GM11168 (cell line): ENCODE results near the gene MALRD1.

ENCODE experiments used
- in situ Hi-C: fragments of 300-500 bp; cut with MboI; formaldehyde crosslinking; loops from one replicate; pipeline ENCODE4 v1.12.0; 2022; ENCODE audit warnings: low sequenced_read_pairs; ENCODE audit not compliant: unreplicated experiment

Gene MALRD1

DNA sequence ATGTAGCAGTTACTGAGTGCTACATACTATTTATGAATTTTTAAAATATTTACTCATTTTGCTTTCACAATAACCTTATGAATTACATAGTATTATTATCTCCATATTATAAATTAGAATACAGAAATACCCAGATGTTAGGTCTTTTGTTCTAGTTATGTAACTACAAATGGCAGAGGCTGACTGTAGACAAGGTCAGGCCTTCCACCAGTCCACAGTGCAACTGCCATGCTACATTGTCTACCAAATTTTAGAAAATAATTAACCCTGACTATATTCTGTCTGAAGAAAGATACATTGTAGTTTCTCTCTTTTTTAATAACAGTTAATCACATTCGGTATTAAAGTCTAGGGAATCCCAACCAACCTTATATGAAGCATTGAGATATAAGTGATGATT, 280.9 kb downstream of the MALRD1 start:
- in situ Hi-C loops: no loop called here

GRCh38 chr10:19332304-19332703, 283.7 kb downstream of the MALRD1 start:
- in situ Hi-C loops: no loop called here

DNA sequence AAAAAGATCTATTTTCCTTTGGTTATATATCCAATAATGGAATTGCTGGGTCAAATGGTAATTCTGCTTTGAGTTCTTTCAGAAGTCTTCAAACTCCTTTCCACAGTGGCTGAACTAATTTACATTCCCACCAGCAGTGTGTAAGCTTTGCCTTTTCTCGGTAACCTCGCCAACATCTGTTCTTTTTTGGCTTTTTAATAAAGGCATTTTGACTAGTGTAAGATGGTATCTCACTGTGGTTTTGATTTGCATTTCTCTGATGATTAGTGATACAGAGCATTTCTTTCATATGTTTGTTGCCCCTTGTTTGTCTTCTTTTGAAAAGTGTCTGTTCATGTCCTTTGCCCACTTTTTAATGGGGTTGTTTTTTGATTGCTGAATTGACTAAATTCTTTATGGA, 285.0 kb downstream of the MALRD1 start:
- in situ Hi-C loops: no loop called here

GRCh38 chr10:19347621-19348020, 299.0 kb downstream of the MALRD1 start:
- in situ Hi-C loops: no loop called here

GRCh38 chr10:19367176-19367575, 318.6 kb downstream of the MALRD1 start:
- in situ Hi-C loops: no loop called here

DNA sequence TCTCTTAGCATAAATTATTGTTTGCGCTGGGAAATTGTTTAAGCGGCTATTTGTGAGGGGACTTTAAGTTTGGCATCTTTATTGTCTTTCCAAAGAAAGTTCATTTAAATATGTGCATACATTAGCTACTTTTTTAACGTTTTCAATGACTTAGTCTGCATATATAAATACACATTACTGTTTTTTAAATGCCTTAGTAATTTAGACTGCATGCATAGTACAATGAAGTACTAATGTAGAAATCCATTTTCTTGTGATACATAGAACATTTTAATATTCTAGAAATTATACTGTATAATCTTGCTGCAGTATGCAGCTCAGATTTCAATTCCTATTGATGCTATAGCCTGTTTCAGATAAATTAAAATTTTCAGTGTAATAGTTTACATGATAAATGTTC, 325.4 kb downstream of the MALRD1 start:
- in situ Hi-C loops: no loop called here

- in situ Hi-C loops: no loop called here
Observed at GRCh38 chr10:19385846-19386450, 337.3 kb downstream of the MALRD1 start.

GRCh38 chr10:19408924-19409323, 360.3 kb downstream of the MALRD1 start:
- in situ Hi-C loops: no loop called here

DNA sequence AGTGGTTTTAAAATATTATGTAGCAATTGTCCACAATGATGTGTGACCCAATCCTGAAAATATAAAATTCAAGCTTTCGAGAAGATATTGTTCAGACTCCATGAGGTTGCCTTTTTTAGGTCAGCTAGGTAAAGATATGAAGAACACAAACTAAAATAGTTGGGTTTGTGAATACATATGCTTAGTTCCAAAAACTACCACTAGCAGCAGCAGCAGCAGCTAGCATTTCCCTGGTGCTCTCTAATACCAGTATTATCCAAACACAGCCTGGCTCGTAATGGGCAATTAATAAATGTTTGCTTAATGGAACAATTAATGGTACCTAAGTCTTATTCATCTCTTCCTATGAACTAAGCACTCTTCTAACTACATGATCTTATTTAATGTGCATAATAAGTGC, 362.5 kb downstream of the MALRD1 start:
- in situ Hi-C loops: loop anchor here (10.0 kb wide), 1 partner anchor 364 kb away; no protein-coding TSS in a partner anchor

GRCh38 chr10:19412531-19412930, 363.9 kb downstream of the MALRD1 start:
- in situ Hi-C loops: loop anchor here (10.0 kb wide), 1 partner anchor 362 kb away; no protein-coding TSS in a partner anchor

DNA sequence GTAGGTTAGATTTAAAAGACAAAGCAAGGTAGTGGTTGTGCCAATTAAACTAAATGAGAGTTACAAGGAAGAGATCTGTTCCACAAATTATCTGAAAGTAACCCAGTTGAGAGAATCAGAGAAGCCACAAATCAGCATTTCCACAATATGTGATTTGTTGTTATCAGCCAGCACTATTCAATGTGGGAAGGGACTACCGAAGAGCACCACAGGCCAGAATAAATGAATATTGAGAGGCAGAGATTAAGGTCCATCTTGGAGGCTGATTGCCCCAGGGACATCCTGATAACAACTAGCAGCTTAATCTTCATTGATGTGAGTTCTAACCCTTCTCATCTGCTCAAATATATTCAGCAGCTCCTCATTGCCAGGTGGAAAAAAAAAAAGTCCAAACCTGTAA, 367.6 kb downstream of the MALRD1 start:
- in situ Hi-C loops: loop anchor here (10.0 kb wide), 1 partner anchor 359 kb away; no protein-coding TSS in a partner anchor

DNA sequence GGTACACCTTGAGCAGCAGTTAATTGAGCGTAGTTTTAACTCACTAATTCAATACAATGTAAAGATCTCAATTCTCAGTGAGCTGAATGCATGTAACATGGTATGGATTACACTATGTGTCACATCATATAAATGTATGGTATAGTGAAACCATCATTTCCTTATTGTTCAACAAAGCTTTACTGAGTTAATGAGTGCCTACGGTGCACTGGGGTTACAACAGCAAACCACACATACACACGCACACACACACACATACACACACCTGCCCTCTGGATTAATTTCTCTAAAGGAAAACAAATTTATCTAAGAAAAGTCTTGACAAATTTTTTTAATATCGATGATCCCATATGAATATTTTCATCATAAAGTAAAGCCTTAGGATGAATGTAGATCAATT, 369.1 kb downstream of the MALRD1 start:
- in situ Hi-C loops: loop anchor here (10.0 kb wide), 1 partner anchor 357 kb away; no protein-coding TSS in a partner anchor

DNA sequence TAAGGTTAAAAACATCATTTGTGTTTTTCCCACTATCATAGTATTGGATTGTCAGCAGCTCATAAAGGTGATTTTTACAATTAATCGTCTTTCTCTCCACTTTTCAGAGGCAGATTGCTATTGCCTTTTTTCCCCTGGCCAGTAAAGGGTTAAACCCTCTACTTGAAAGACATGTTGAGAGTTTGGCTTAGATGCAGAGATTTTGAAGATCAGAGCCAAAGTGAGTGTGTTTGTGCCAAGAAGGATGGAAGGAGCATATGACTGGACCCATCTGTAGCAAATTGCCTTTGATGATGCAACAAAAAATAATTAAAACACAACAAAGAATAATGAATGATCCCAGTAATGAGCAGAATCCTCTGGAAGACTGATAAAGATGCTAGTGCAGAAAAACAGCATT, 373.1 kb downstream of the MALRD1 start:
- in situ Hi-C loops: no loop called here

GRCh38 chr10:19426034-19426433, 377.4 kb downstream of the MALRD1 start:
- in situ Hi-C loops: no loop called here

- in situ Hi-C loops: no loop called here
Observed at GRCh38 chr10:19431622-19432351, 383.2 kb downstream of the MALRD1 start.

- in situ Hi-C loops: no loop called here
Observed at GRCh38 chr10:19449860-19450259, 401.3 kb downstream of the MALRD1 start.

GRCh38 chr10:19451356-19451755, 402.8 kb downstream of the MALRD1 start:
- in situ Hi-C loops: no loop called here

DNA sequence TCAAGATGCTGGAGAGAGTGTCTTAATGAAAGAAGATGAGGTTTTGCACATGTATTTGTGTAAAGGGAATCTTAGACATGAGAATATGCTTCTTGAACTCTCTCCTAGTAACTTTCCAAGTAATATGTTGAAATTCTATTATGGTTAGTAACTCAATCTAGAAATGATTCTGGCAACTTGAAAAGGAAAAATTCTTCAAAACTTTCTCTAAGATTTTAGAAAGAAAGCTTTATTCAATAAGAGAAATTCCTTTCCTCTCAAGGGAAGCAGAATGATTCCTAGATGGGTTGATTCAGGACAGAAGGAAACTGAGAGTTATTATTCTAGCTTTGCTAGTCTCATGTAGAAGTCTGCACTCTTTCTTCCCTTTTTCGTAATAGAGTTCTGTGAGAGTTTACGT, 403.3 kb downstream of the MALRD1 start:
- in situ Hi-C loops: no loop called here

DNA sequence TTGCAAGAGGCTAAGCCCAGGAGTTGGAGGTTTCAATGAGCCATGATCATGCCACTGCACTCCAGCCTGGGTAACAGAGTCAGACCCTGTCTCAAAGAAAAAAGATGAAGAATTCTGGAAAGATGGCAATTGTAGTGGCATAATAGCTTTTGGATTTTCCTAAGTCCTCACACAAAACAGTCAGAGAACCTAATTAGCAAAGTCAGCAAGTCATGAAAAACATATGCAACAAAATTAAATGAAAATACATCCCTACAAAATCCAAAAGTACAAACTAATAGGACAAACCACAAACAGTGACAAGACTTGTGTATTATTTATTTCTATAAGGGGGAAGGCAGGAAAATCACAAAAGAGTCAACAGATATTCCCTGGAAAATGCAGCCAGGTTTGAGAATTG, 405.4 kb downstream of the MALRD1 start:
- in situ Hi-C loops: no loop called here

DNA sequence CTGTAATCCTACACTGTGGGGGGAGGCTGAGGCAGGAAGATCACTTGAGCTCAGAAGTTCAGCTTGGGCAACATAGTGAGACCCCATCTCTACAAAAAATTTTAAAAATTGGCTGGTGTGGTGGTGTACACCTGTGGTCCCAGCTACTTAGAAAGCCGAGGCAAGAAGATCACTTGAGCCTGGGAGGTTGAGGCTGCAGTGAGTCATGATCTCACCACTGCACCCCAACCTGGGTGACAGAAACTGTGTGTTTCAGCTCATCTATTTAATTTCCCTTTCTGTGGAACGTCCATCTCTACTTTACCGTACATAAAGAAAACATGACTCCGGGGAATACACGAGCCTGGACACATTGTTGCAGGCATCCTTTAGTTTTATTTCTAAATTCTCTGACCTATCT, 413.0 kb downstream of the MALRD1 start:
- in situ Hi-C loops: no loop called here

DNA sequence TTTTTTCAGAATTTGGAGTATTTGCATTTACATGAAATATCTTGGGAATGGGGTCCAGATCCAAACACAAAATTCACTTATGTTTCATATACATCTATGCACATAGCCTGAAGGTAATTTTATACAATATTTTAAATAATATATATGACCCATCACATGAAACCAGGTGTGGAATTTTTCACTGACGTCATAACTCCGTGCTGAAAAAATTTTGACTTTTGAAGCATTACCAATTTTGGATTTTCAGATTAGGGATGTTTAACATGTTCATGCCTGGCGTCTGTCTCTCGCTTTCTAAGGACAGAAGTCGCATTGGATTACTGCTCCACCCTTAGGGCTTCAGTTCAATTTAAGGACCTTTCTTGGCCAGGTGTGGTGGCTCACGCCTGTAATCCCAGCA, 418.1 kb downstream of the MALRD1 start:
- in situ Hi-C loops: no loop called here

GRCh38 chr10:19468413-19468812, 419.8 kb downstream of the MALRD1 start:
- in situ Hi-C loops: no loop called here
